Activated T-helper 2 cell treated with anti-CD3 and anti-CD28 coated beads, Interferon-gamma antibody, Interleukin-2, Interleukin-4, amounts not matched to agents 10 μg/mL and 5 μg/mL and 100 μg/mL, durations not matched to agents 14 hours and 24 hours and 36 hours (primary cell): Measurements from ENCODE around the gene KRT85. TPM values are rescaled to one million over a fixed set of nuclear protein-coding genes. Genes with fewer than 3 reads are reported as not detected.
"Not testable (repeated sequence)": the region's sequence is repeated elsewhere in the genome, so short reads cannot be mapped to it uniquely, and the experiment has no call there.

ENCODE experiments used
- DNase-seq: peaks from one replicate; pipeline ENCODE4 v3.0.0; 2021; ENCODE audit warnings: low spot score
- H3K27ac Mint-ChIP-seq: one replicate; pipeline ENCODE4 v1.8.0; 2021; ENCODE audit warnings: mixed read lengths
- H3K27me3 Mint-ChIP-seq: one replicate; pipeline ENCODE4 v1.8.0; 2021; ENCODE audit warnings: low read depth, mixed read lengths
- H3K36me3 Mint-ChIP-seq: one replicate; pipeline ENCODE4 v1.8.0; 2021; ENCODE audit warnings: low read depth, mixed read lengths
- H3K4me1 Mint-ChIP-seq: one replicate; pipeline ENCODE4 v1.8.0; 2021; ENCODE audit warnings: low read depth, mixed read lengths
- H3K4me3 Mint-ChIP-seq: one replicate; pipeline ENCODE4 v1.8.0; 2021; ENCODE audit warnings: low read depth, mild to moderate bottlenecking, moderate library complexity, mixed read lengths
- H3K9me3 Mint-ChIP-seq: one replicate; pipeline ENCODE4 v1.8.0; 2021; ENCODE audit warnings: mixed read lengths
- intact Hi-C: fragments of 100-400 bp; cut with micrococcal nuclease; formaldehyde crosslinking; loops from one replicate; pipeline ENCODE4 v1.15.1; 2023
- total RNA-seq: library from RNA; stranded (reverse); gene quantifications from 2 replicates; pipeline ENCODE4 v1.2.3, GENCODE V29; 2022

KRT85 gene
- total RNA-seq, 1 donor from 2014 or later: not detected

GRCh38 chr12:52350021-52350620 is 17.2 kb downstream of the KRT85 start:
- H3K36me3 Mint-ChIP-seq: no peaks in the 10 kb centered on the region
- peaks cover 3% of the 10 kb centered on the region for H3K4me1 Mint-ChIP-seq
- DNase-seq: no peak
- no peaks in the 10 kb centered on the region for H3K9me3 Mint-ChIP-seq
- intact Hi-C loops: no loop called here
- H3K27me3 Mint-ChIP-seq: peaks cover 21% of the 10 kb centered on the region
- H3K4me3 Mint-ChIP-seq: no peak overlapping the region
- H3K27ac Mint-ChIP-seq: no peak overlapping the region

DNA sequence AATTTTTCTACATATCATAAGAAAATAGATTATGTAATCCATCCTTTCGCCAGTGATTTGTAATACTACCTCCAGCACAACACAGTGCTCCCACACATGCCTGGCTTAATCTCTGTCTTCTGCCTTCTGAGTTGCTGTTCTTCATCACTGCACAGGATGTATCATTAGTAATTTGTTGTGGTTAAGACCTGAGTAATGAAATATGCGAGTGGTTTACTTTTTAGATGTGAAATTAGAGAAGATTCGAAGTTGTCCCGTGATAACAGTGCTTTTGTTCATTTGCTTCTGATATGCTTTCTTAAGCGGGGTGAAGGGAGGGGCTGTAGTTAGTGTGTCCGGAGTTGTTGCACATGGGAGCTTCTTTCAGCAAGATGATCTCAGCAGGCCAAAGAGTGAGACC is 18.1 kb downstream of the KRT85 start:
- peaks cover 3% of the 10 kb centered on the region for H3K4me1 Mint-ChIP-seq
- intact Hi-C loops: no loop called here
- no peak overlapping the region for H3K4me3 Mint-ChIP-seq
- no peaks in the 10 kb centered on the region for H3K36me3 Mint-ChIP-seq
- no peak for DNase-seq
- peaks cover 17% of the 10 kb centered on the region for H3K27me3 Mint-ChIP-seq
- no peak overlapping the region for H3K27ac Mint-ChIP-seq
- H3K9me3 Mint-ChIP-seq: no peaks in the 10 kb centered on the region

DNA sequence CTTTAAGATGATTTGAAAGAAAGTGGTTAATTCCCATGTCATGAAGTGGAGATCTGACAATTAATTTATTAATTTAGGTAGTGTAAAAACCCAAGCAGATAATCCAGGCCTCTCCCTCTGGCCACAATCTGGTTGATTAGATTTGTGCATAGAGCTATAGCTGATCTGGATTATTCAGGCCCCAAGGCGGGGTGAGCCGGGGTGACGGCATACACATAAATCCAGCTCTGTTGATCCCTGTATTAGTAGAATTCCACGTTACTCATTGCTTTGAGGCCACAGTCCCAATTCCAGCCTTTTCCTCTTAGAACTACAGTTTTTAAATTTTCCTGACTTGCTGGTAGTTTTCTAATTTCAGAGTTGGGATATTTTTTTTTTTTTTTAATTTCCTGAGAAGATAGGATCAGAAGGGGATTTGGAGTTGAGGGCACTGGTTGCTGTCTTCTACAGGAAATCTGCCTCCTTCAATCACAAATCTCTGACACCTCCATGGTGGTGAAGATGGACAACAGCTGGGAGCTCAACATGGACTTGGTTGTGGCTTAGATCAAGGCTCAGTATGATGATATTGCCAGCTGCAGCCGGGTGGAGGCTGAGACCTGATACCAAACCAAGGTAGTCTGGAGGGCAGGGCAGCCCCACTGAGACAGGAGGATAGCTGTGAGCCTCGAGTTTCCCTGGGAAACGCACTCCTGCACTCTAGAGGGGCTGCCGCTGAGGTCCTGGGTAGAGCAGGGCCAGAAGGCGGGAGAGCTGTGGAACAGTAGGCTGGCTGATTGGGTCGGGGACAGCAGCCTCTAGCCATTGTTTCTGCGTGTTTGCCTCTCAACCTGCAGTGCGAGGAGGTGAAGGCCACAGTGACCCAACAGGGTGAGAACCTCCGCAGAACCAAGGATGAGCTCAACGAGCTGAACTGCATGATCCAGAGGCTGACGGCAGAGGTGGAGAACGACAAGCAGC is 19.4 kb downstream of the KRT85 start:
- no peak overlapping the region for H3K27ac Mint-ChIP-seq
- intact Hi-C loops: no loop called here
- H3K9me3 Mint-ChIP-seq: no peaks in the 10 kb centered on the region
- DNase-seq: no peak
- peaks cover 3% of the 10 kb centered on the region for H3K4me1 Mint-ChIP-seq
- H3K27me3 Mint-ChIP-seq: peaks cover 9% of the 10 kb centered on the region
- no peak overlapping the region for H3K4me3 Mint-ChIP-seq
- H3K36me3 Mint-ChIP-seq: no peaks in the 10 kb centered on the region

DNA sequence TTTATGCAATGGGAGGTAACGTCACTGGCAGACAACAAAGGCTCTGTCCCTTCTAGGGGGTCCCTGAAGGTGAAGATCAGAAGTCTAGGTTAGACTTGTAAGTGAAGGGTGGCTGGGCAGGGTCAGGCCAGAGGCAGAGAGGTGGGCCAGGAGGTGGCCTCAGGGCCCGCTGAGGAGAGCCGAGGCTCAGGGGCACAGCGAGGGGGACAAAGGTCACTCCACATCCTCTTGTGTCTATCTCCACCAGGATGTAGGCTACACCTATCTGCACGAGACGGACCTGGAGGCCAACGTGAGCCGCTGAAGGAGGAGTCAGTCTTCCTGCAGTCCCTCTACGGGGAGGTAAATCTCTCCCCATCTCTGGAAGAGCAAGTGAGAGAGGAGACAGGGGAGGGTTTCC is 20.3 kb downstream of the KRT85 start:
- H3K36me3 Mint-ChIP-seq: no peaks in the 10 kb centered on the region
- H3K4me3 Mint-ChIP-seq: no peak overlapping the region
- peaks cover 3% of the 10 kb centered on the region for H3K27me3 Mint-ChIP-seq
- intact Hi-C loops: no loop called here
- no peak overlapping the region for H3K27ac Mint-ChIP-seq
- H3K4me1 Mint-ChIP-seq: peaks cover 3% of the 10 kb centered on the region
- no peak for DNase-seq
- H3K9me3 Mint-ChIP-seq: no peaks in the 10 kb centered on the region

- Mint-ChIP-seq H3K36me3 (no peaks in the 10 kb centered on the region), H3K27me3 (peaks cover under 1% of the 10 kb centered on the region), H3K9me3 (no peaks in the 10 kb centered on the region), H3K4me3 (no peak overlapping the region), H3K4me1 (peaks cover under 1% of the 10 kb centered on the region), H3K27ac (no peak overlapping the region)
- intact Hi-C loops: no loop called here
- no peak for DNase-seq
These were observed 20.7 kb downstream of the KRT85 start for GRCh38 chr12:52346593-52346992.

GRCh38 chr12:52345041-52345440 is 22.2 kb downstream of the KRT85 start:
- H3K9me3 Mint-ChIP-seq, H3K4me1 Mint-ChIP-seq, H3K4me3 Mint-ChIP-seq, intact Hi-C loops, H3K27me3 Mint-ChIP-seq, DNase-seq, H3K36me3 Mint-ChIP-seq, H3K27ac Mint-ChIP-seq: not testable (repeated sequence)

DNA sequence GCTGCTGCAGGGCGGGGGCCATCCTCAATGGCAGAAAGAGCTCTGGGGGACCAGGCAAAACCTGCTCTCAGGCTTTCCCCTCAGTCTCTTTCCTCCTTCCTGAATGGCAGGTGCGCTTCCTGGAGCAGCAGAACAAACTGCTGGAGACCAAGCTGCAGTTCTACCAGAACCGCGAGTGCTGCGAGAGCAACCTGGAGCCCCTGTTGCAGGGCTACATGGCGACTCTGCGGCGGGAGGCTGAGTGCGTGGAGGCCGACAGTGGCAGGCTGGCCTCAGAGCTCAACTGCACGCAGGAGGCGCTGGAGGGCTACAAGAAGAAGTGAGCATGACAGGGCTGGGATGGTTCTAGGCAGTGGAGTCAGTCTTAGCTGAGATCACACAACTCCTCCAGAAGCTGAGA is 23.2 kb downstream of the KRT85 start:
- Mint-ChIP-seq H3K27ac (no peak overlapping the region), H3K4me3 (no peak overlapping the region), H3K36me3 (no peaks in the 10 kb centered on the region), H3K27me3 (no peaks in the 10 kb centered on the region), H3K4me1 (no peaks in the 10 kb centered on the region), H3K9me3 (no peaks in the 10 kb centered on the region)
- no peak for DNase-seq
- intact Hi-C loops: no loop called here

DNA sequence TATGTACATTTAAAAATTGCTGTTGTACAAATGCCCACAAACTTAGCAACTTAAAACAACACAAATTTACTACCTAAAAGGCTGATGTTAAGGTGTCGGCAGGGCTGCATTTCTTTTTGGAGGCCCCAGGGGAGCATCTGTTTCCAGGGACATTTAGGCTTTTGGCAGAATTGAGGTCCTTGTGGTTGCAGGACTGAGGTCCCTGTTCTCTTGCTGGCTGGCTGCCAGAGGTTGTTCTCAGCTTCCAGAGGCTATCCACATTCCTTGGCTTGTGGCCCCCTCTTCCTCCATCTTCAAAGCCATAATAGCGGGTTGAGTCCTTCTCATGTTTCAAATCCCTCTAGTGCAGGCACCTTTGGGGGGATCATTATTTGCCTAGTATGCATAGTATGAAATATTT is 23.7 kb downstream of the KRT85 start:
- Mint-ChIP-seq H3K27ac (no peak overlapping the region), H3K9me3 (no peaks in the 10 kb centered on the region), H3K36me3 (no peaks in the 10 kb centered on the region), H3K4me1 (peaks cover 3% of the 10 kb centered on the region), H3K27me3 (peaks cover 4% of the 10 kb centered on the region), H3K4me3 (no peak overlapping the region)
- intact Hi-C loops: no loop called here
- DNase-seq: no peak

- peaks cover 4% of the 10 kb centered on the region for H3K4me1 Mint-ChIP-seq
- no peak overlapping the region for H3K27ac Mint-ChIP-seq
- H3K4me3 Mint-ChIP-seq: no peak overlapping the region
- DNase-seq: no peak
- no peaks in the 10 kb centered on the region for H3K36me3 Mint-ChIP-seq
- peaks cover 5% of the 10 kb centered on the region for H3K27me3 Mint-ChIP-seq
- H3K9me3 Mint-ChIP-seq: no peaks in the 10 kb centered on the region
- intact Hi-C loops: no loop called here
These were observed 24.3 kb downstream of the KRT85 start for GRCh38 chr12:52342781-52343490.

DNA sequence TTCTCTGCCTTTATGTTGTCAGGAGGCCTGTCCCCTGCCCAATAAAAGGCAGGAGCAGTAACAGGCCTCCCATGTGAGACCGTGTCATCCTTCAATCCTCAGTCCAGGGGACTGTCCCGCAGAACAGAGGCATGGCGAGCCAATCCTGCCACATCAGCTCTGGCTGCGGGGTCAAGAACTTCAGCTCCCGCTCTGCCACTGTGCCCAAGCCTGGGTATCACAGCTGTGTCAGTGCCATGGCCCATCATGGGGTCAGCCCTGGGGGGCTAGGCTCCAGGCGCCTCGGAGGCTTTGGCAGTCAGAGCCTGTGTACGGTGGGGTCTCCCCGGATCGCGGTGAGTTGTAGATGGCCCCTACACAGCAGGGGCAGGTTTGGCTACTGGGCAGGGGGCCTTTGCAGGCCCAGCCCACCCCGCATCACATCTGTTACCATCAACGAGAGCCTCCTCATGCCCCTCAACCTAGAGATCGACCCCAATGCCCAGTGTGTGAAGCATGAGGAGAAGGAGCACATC is 26.2 kb downstream of the KRT85 start:
- Mint-ChIP-seq H3K4me3 (no peak overlapping the region), H3K27ac (no peak overlapping the region)
- intact Hi-C loops: no loop called here

GRCh38 chr12:52338241-52338960 is 28.9 kb downstream of the KRT85 start:
- intact Hi-C loops: no loop called here
- no peak for DNase-seq
- Mint-ChIP-seq H3K4me3 (no peak overlapping the region), H3K27me3 (peaks cover 9% of the 10 kb centered on the region), H3K36me3 (no peaks in the 10 kb centered on the region), H3K4me1 (peaks cover 12% of the 10 kb centered on the region), H3K27ac (no peak overlapping the region), H3K9me3 (peaks cover 6% of the 10 kb centered on the region)

More for the DNA sequence above, 26.2 kb downstream of the KRT85 start:
- H3K4me1 Mint-ChIP-seq: peaks cover 12% of the 10 kb centered on the region
- DNase-seq: no peak
- peaks cover 6% of the 10 kb centered on the region for H3K9me3 Mint-ChIP-seq
- H3K36me3 Mint-ChIP-seq: no peaks in the 10 kb centered on the region
- peaks cover 5% of the 10 kb centered on the region for H3K27me3 Mint-ChIP-seq

GRCh38 chr12:52337054-52337453 is 30.2 kb downstream of the KRT85 start:
- H3K4me3 Mint-ChIP-seq: no peak overlapping the region
- intact Hi-C loops: no loop called here
- H3K4me1 Mint-ChIP-seq: peaks cover 12% of the 10 kb centered on the region
- H3K27me3 Mint-ChIP-seq: peaks cover 9% of the 10 kb centered on the region
- no peaks in the 10 kb centered on the region for H3K36me3 Mint-ChIP-seq
- H3K9me3 Mint-ChIP-seq: peaks cover 6% of the 10 kb centered on the region
- H3K27ac Mint-ChIP-seq: no peak overlapping the region
- DNase-seq: no peak
